GM13976 (cell line): ENCODE measurements around the gene LAMTOR4.

ENCODE experiments used
- DNase-seq: peaks from one replicate; pipeline ENCODE4 v3.0.0; 2012; ENCODE audit warnings: low spot score
- CTCF ChIP-seq: IDR thresholded peaks from 2 replicates; pipeline ENCODE4 v1.5.1; 2012; ENCODE audit warnings: borderline replicate concordance, mild to moderate bottlenecking; ENCODE audit not compliant: insufficient read depth; ENCODE audit errors: extremely low read depth, missing control alignments, control extremely low read depth
- in situ Hi-C: fragments of 300-500 bp; cut with MboI; formaldehyde crosslinking; loops from one replicate; pipeline ENCODE4 v1.12.0; 2022; ENCODE audit warnings: low sequenced_read_pairs, mixed read lengths, inconsistent platforms; ENCODE audit not compliant: unreplicated experiment

LAMTOR4 gene

GRCh38 chr7:100157069-100157333 is 8.3 kb downstream of the LAMTOR4 start:
- TF ChIP-seq CTCF = no peak
- no peak for DNase-seq
- in situ Hi-C loops = no loop called here

GRCh38 chr7:100157334-100158228 is 8.9 kb downstream of the LAMTOR4 start:
- no peak for TF ChIP-seq CTCF
- peak; percentile 53 for DNase-seq
- in situ Hi-C loops = no loop called here

GRCh38 chr7:100158229-100159098 is 9.7 kb downstream of the LAMTOR4 start, which contains the start of gene TRAPPC14:
TSS of gene TRAPPC14 (minus strand) at chr7:100158723. CDS start at chr7:100158499, 224 bp downstream.
- no peak for TF ChIP-seq CTCF
- in situ Hi-C loops = no loop called here
- DNase-seq = peak; percentile 97

- DNase-seq = no peak
- no peak for TF ChIP-seq CTCF
- in situ Hi-C loops = no loop called here
Measured at GRCh38 chr7:100159099-100159623, 10.4 kb downstream of the LAMTOR4 start.

- TF ChIP-seq CTCF = no peak
- in situ Hi-C loops = no loop called here
- no peak for DNase-seq
Measured at GRCh38 chr7:100160067-100160466, 11.3 kb downstream of the LAMTOR4 start.

GRCh38 chr7:100163006-100163531 is 14.4 kb downstream of the LAMTOR4 start:
- DNase-seq = peak; percentile 16
- no peak for TF ChIP-seq CTCF

More at GRCh38 chr7:100163006-100163531, 14.4 kb downstream of the LAMTOR4 start:
- in situ Hi-C loops = no loop called here
